GM12878 (cell line): Measurements from ENCODE around the gene CTNNAL1. TPM values are rescaled to one million over a fixed set of nuclear protein-coding genes. Genes with fewer than 3 reads are reported as not detected.

Experiments
- CTCF ChIP-seq, 3 experiments: IDR thresholded peaks in 2 of 3; conservative IDR thresholded peaks in 1 of 3; 2 replicates each; pipeline ENCODE4 v1.5.1; 2011; ENCODE audit warnings: low read depth in 3 of 3, low read length in 3 of 3, mild to moderate bottlenecking in 3 of 3, control low read depth in 2 of 3, moderate library complexity in 2 of 3, inconsistent platforms in 1 of 3, mixed read lengths in 1 of 3; ENCODE audit not compliant: control insufficient read depth in 2 of 3, insufficient read depth in 1 of 3; ENCODE audit errors: extremely low read depth in 1 of 3
- ETV6 ChIP-seq, 2 experiments: fragments of 450-650 bp in 1 of 2; IDR thresholded peaks in 1 of 2; conservative IDR thresholded peaks in 1 of 2; 2 replicates each; pipeline ENCODE4 v1.6.1; 2014; ENCODE audit warnings: antibody characterized with exemption in 1 of 2, borderline replicate concordance in 1 of 2, low read depth in 1 of 2, mild to moderate bottlenecking in 1 of 2, moderate library complexity in 1 of 2
- PRDM15 ChIP-seq: fragments of 450-650 bp; formaldehyde crosslinking; IDR thresholded peaks from 2 replicates; pipeline ENCODE4 v1.4.0; 2020; ENCODE audit warnings: mild to moderate bottlenecking, moderate library complexity
- RELB ChIP-seq: fragments of 450-650 bp; IDR thresholded peaks from 2 replicates; pipeline ENCODE4 v1.6.1; 2017; ENCODE audit warnings: low read depth, mild to moderate bottlenecking, moderate library complexity
- polyA plus RNA-seq, 11 experiments: library from polyadenylated mRNA; depleted of rRNA in 4 of 11; unstranded in 6 of 11; stranded (reverse) in 5 of 11; fragments of >200 nt; fragmentation: Nextera tagmentation in 4 of 11; fragmentation: Illumina TruSeq in 1 of 11; extraction: Ambion mirVana in 4 of 11; extraction: Trizol in 1 of 11; gene quantifications; 1 replicate in 1 of 11; 2 replicates in 10 of 11; pipeline versions ENCODE4 v1.2.1 to v1.2.3, GENCODE V29; 2011 to 2016; ENCODE audit warnings: inconsistent platforms in 2 of 11, missing spikeins in 2 of 11, low read depth in 1 of 11
- total RNA-seq, 4 experiments: library from RNA; depleted of rRNA in 3 of 4; stranded (reverse); fragments of >200 nt in 3 of 4; fragmentation: Illumina TruSeq in 1 of 4; extraction: Trizol in 1 of 4; gene quantifications; 2 replicates each; pipeline versions ENCODE4 v1.2.1 to v1.2.3, GENCODE V29; 2013 to 2021

The CTNNAL1 gene
- total and polyA plus RNA-seq, 10 of the 15 experiments (the other 5 are each of a cell fraction or from before 2014, with no cell fraction given): 16.3 to 82.5 (median 45.2) TPM

- TF ChIP-seq ETV6 (conservative IDR thresholded peaks at IDR 0.05 in 1 of 2, IDR thresholded peaks at IDR 0.05 in 1 of 2; ENCODE audit: borderline replicate concordance in 1 of 2, low read depth in 1 of 2): no peak
- no peak for TF ChIP-seq PRDM15 (CRISPR knock-in tag)
- no peak for TF ChIP-seq CTCF (IDR thresholded peaks at IDR 0.05 in 2 of 3, conservative IDR thresholded peaks at IDR 0.05 in 1 of 3; ENCODE audit: control insufficient read depth in 2 of 3, extremely low read depth in 1 of 3, insufficient read depth in 1 of 3, low read depth in 3 of 3, low read length in 3 of 3)
- TF ChIP-seq RELB: no peak
Measured at GRCh38 chr9:108928386-108928785, 84.9 kb downstream of the CTNNAL1 start (continued).
